Cardiac fibroblast (primary cell): ENCODE data around the gene RBM10.

Experiments used
- DNase-seq, 2 donors: peaks; one replicate each; pipeline versions ENCODE4 v3.0.0 to v3.0.0-alpha.2; 2010; ENCODE audit warnings: low read depth in 2 of 2
- H3K4me3 ChIP-seq, 2 donors: replicated peaks in 1 of 2; 1 replicate in 1 of 2; 2 replicates in 1 of 2; pipeline ENCODE4 v1.5.1; 2011; ENCODE audit warnings: low read depth in 2 of 2, low read length in 2 of 2, mild to moderate bottlenecking in 2 of 2, moderate library complexity in 1 of 2
- CTCF ChIP-seq: IDR thresholded peaks from one replicate; pipeline ENCODE4 v1.5.1; 2011; ENCODE audit warnings: low read depth, mild to moderate bottlenecking, low read length, inconsistent platforms

Gene RBM10

GRCh38 chrX:47199286-47199685 is 54.3 kb downstream of the RBM10 start:
- TF ChIP-seq CTCF: no peak
- DNase-seq: no peak
- no peak overlapping the region for H3K4me3 ChIP-seq

- no peak overlapping the region for H3K4me3 ChIP-seq
- DNase-seq: peak; percentile 59 to 81
- TF ChIP-seq CTCF: peak; percentile 20
Observed at GRCh38 chrX:47200385-47201150, 55.5 kb downstream of the RBM10 start.

- TF ChIP-seq CTCF: no peak
- H3K4me3 ChIP-seq: no peak overlapping the region
- no peak for DNase-seq
Observed at GRCh38 chrX:47201345-47201944, 56.4 kb downstream of the RBM10 start.

- no peak overlapping the region for H3K4me3 ChIP-seq
- no peak for DNase-seq
- no peak for TF ChIP-seq CTCF
Observed at GRCh38 chrX:47202316-47202715, 57.3 kb downstream of the RBM10 start.

GRCh38 chrX:47202877-47203276 is 57.9 kb downstream of the RBM10 start:
- DNase-seq: no peak
- no peak for TF ChIP-seq CTCF
- no peak overlapping the region for H3K4me3 ChIP-seq

- DNase-seq: no peak
- no peak for TF ChIP-seq CTCF
- no peak overlapping the region for H3K4me3 ChIP-seq
Observed at GRCh38 chrX:47204970-47205369, 59.9 kb downstream of the RBM10 start.

GRCh38 chrX:47206316-47206715 is 61.3 kb downstream of the RBM10 start:
- no peak for DNase-seq
- no peak for TF ChIP-seq CTCF
- H3K4me3 ChIP-seq: no peak overlapping the region
